ENCODE measurements around the gene MPPE1. TPM values are rescaled to one million over a fixed set of nuclear protein-coding genes. Genes with fewer than 3 reads are reported as not detected.

The MPPE1 gene
- total and polyA plus RNA-seq, 9 of the 15 experiments (the other 6 are each of a cell fraction or from before 2014, with no cell fraction given) = 10.7 to 19.5 (median 13.3) TPM

DNA sequence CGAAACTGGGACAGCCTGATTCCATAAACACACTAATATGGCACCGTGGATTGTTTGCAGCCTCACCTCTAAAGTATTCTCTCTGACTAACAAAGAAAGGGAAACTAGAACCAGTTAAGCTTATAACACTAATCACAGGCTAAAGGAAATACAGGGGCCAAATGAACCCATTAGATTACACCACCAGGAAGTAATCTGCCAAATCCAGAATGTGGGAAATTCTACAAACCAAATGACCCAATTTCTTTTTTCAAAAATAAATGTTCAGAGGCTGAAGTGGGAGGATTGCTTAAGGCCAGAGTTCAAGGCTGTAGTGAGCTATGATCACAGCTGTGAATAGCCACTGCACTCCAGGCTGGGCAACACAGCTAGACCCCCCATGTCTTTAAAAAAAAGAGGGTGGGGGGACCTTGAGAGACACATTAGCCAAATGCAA lies 1.5 kb upstream of the MPPE1 start:
- DNase-seq (ENCODE audit: extremely low read depth in 1 of 4, low spot score in 3 of 4) (no peak), ATAC-seq (no peak), FAIRE-seq (no peak)
- ChIA-PET CTCF (ENCODE audit: low intra/inter-chr PET ratio) (no interaction called here), POLR2A (no interaction called here)
- H4K20me1 ChIP-seq (replicated peaks; ENCODE audit: control insufficient read depth, insufficient read depth, low read length) = no peaks in the 10 kb centered on the region
- intact Hi-C loops (cut with micrococcal nuclease) = no loop called here
- no peak overlapping the region for H3K4me3 ChIP-seq
- H3K9me3 ChIP-seq (replicated peaks; ENCODE audit: control insufficient read depth, insufficient read depth, low read depth, low read length) = no peaks in the 10 kb centered on the region
- H3K79me2 ChIP-seq (ENCODE audit: control insufficient read depth, insufficient read depth, low read length) = peaks cover 2% of the 10 kb centered on the region; the same call in 1 of the 3 replicates
- 59% methylated on average over 2 of the region's 2 CpGs for WGBS (ENCODE audit: insufficient coverage, low coverage, missing lambda C conversion rate)
- no peaks in the 10 kb centered on the region for H3K9me1 ChIP-seq (ENCODE audit: control insufficient read depth, insufficient read depth, low read length)
- BruUV-seq (replicated peaks) = no TSS peak
- H3K4me1 ChIP-seq (replicated peaks in 1 of 2; ENCODE audit: control insufficient read depth in 2 of 2, insufficient read depth in 2 of 2, low read length in 2 of 2) = peaks cover 2 to 16% of the 10 kb centered on the region in 2 experiments; a peak in 4 of 5 replicates
- no peak for TF ChIP-seq IRF1 (CRISPR knock-in tag; IDR thresholded peaks at IDR 0.05; ENCODE audit: borderline replicate concordance)
- TF ChIP-seq ZNF121 (CRISPR knock-in tag; conservative IDR thresholded peaks at IDR 0.05) = peak; percentile 75
- TF ChIP-seq RBM25 (IDR thresholded peaks at IDR 0.05; ENCODE audit: low read depth, low read length, severe bottlenecking) = peak; percentile 26
- no peak for TF ChIP-seq GATAD2B (IDR thresholded peaks at IDR 0.05; ENCODE audit: borderline replicate concordance)
- TF ChIP-seq ADNP (tag; IDR thresholded peaks at IDR 0.05) = no peak
- TF ChIP-seq HCFC1 (IDR thresholded peaks at IDR 0.05; ENCODE audit: low read depth, low read length) = no peak
- TF ChIP-seq TCF3 (CRISPR knock-in tag; IDR thresholded peaks at IDR 0.05) = no peak
- TF ChIP-seq SRSF9 (IDR thresholded peaks at IDR 0.05; ENCODE audit: borderline replicate concordance, low read depth, low read length) = no peak
- H3K36me3 ChIP-seq (ENCODE audit: control insufficient read depth, insufficient read depth, low read length) = no peaks in the 10 kb centered on the region
- H3K4me2 ChIP-seq (ENCODE audit: insufficient read depth, low read length) = no peak overlapping the region
- peak overlapping the region; percentile 95; the same call in 1 of the 2 replicates for H2AFZ ChIP-seq (ENCODE audit: low read depth, low read length)
- H3K27ac ChIP-seq (ENCODE audit: extremely low read depth, low read depth, low read length) = no peak overlapping the region
- in situ Hi-C loops (cut with MboI) = loop anchor here (10.0 kb wide), 1 partner anchor 1125 kb away; no protein-coding TSS in a partner anchor
- no peaks in the 10 kb centered on the region for H3K27me3 ChIP-seq (ENCODE audit: control insufficient read depth in 2 of 2, insufficient read depth in 2 of 2, low read length in 2 of 2)
- no peak overlapping the region for H3K9ac ChIP-seq (ENCODE audit: insufficient read depth in 1 of 2, low read depth in 2 of 2, low read length in 2 of 2)
